B cell (primary cell): ENCODE data around the gene CENPP. TPM values are rescaled to one million over a fixed set of nuclear protein-coding genes. Genes with fewer than 3 reads are reported as not detected.
A peak's percentile ranks its signal among the peaks of the same experiment; 100 is the strongest.

Experiments
- ATAC-seq: fragments of 200-7000 bp; cut with Tn5 transposase; one replicate; pipeline ENCODE4 v1.10.0; 2021; ENCODE audit warnings: low read depth, mild to moderate bottlenecking, moderate number of reproducible peaks, moderate library complexity
- CTCF ChIA-PET: fragments of 350-600 bp; sonication (Branson Sonifier 250); formaldehyde crosslinking; loops from one replicate; lab custom pipeline; 2021; ENCODE audit warnings: antibody characterized with exemption, inconsistent platforms; lab: Charles Lee
- POLR2A ChIA-PET: fragments of 350-600 bp; sonication (Branson Sonifier 250); formaldehyde crosslinking; loops from one replicate; lab custom pipeline; 2021; ENCODE audit warnings: antibody characterized with exemption; lab: Charles Lee
- DNase-seq: peaks from one replicate; pipeline ENCODE4 v3.0.0; 2013
- H2AFZ ChIP-seq: 2 replicates; pipeline ENCODE4 v1.6.1; 2012; ENCODE audit warnings: mild to moderate bottlenecking, low read depth, low read length; ENCODE audit not compliant: insufficient read depth, poor library complexity, severe bottlenecking
- H3K27ac ChIP-seq, 2 donors: 1 replicate in 1 of 2; 2 replicates in 1 of 2; pipeline ENCODE4 v1.5.1; 2012 to 2013; ENCODE audit warnings: low read length in 2 of 2, mild to moderate bottlenecking in 2 of 2, moderate library complexity in 1 of 2
- H3K27me3 ChIP-seq, 4 experiments: fragments of 200-600 bp in 1 of 4; sonication (generic) in 1 of 4; replicated peaks in 1 of 4; 1 replicate in 2 of 4; 2 replicates in 2 of 4; pipeline versions ENCODE4 v1.6.1 to v1.7.0; 2013 to 2016; ENCODE audit warnings: low read length in 3 of 4, mild to moderate bottlenecking in 2 of 4, mixed read lengths in 1 of 4, moderate library complexity in 1 of 4; ENCODE audit not compliant: insufficient read depth in 4 of 4, control insufficient read depth in 3 of 4; ENCODE audit errors: control extremely low read depth in 1 of 4
- H3K36me3 ChIP-seq, 2 experiments: replicated peaks in 1 of 2; 1 replicate in 1 of 2; 2 replicates in 1 of 2; pipeline versions ENCODE4 v1.6.1 to v1.7.1; 2013; ENCODE audit warnings: low read length in 1 of 2; ENCODE audit not compliant: insufficient read depth in 2 of 2, control insufficient read depth in 1 of 2; ENCODE audit errors: control extremely low read depth in 1 of 2, extremely low read depth in 1 of 2
- H3K4me1 ChIP-seq, 2 donors: fragments of 200-600 bp in 1 of 2; sonication (generic) in 1 of 2; 1 replicate in 1 of 2; 2 replicates in 1 of 2; pipeline versions ENCODE4 v1.5.1 to v1.6.1; 2013 to 2017; ENCODE audit warnings: low read length in 2 of 2; ENCODE audit not compliant: control insufficient read depth in 2 of 2, insufficient read depth in 2 of 2
- H3K4me2 ChIP-seq: replicated peaks from 2 replicates; pipeline ENCODE3; 2012; ENCODE audit warnings: mild to moderate bottlenecking, low read depth, low read length; ENCODE audit not compliant: poor library complexity, severe bottlenecking
- H3K4me3 ChIP-seq, 5 experiments: fragments of 200-600 bp in 1 of 5; sonication (generic) in 1 of 5; 1 replicate in 3 of 5; 2 replicates in 2 of 5; pipeline versions ENCODE4 v1.5.1 to v1.7.0; 2011 to 2016; ENCODE audit warnings: low read length in 4 of 5, mild to moderate bottlenecking in 4 of 5, low read depth in 2 of 5, control low read depth in 1 of 5, moderate library complexity in 1 of 5; ENCODE audit not compliant: insufficient read depth in 1 of 5; ENCODE audit errors: control extremely low read depth in 1 of 5, extremely low read depth in 1 of 5
- H3K79me2 ChIP-seq: fragments of 200-600 bp; sonication (generic); one replicate; pipeline ENCODE4 v1.6.0; 2016; ENCODE audit warnings: low read length; ENCODE audit not compliant: control insufficient read depth, insufficient read depth
- H3K9ac ChIP-seq: fragments of 200-600 bp; sonication (generic); 2 replicates; pipeline ENCODE4 v1.6.1; 2017; ENCODE audit warnings: mild to moderate bottlenecking, low read length, moderate library complexity
- H3K9me3 ChIP-seq, 3 donors: one replicate each; pipeline versions ENCODE4 v1.6.1 to v1.7.1; 2013; ENCODE audit warnings: low read length in 2 of 3; ENCODE audit not compliant: control insufficient read depth in 2 of 3, insufficient read depth in 1 of 3; ENCODE audit errors: control extremely low read depth in 1 of 3
- H4K20me1 ChIP-seq: 2 replicates; pipeline ENCODE4 v1.6.0; 2012; ENCODE audit warnings: mild to moderate bottlenecking, low read length; ENCODE audit not compliant: insufficient read depth, control insufficient read depth, poor library complexity, severe bottlenecking
- H3K27ac Mint-ChIP-seq: one replicate; pipeline ENCODE4 v1.8.0; 2021; ENCODE audit warnings: mixed read lengths
- H3K27me3 Mint-ChIP-seq: one replicate; pipeline ENCODE4 v1.8.0; 2021; ENCODE audit warnings: mixed read lengths
- H3K4me1 Mint-ChIP-seq: one replicate; pipeline ENCODE4 v1.8.0; 2021; ENCODE audit warnings: mixed read lengths
- H3K4me3 Mint-ChIP-seq: one replicate; pipeline ENCODE4 v1.8.0; 2021; ENCODE audit warnings: mixed read lengths
- H3K9me3 Mint-ChIP-seq: one replicate; pipeline ENCODE4 v1.8.0; 2022; ENCODE audit warnings: mixed read lengths; ENCODE audit not compliant: insufficient read depth
- EZH2 ChIP-seq: IDR thresholded peaks from 2 replicates; pipeline ENCODE4 v1.6.1; 2012; ENCODE audit warnings: borderline replicate concordance, low read depth, mild to moderate bottlenecking, moderate library complexity, low read length; ENCODE audit not compliant: insufficient read depth, poor library complexity, severe bottlenecking
- WGBS: methylation state at CpG from one replicate; pipeline ENCODE4 v1.1.5; 2013; ENCODE audit warnings: missing lambda C conversion rate; ENCODE audit not compliant: insufficient coverage; 5-methylcytosine and 5-hydroxymethylcytosine counted together
- intact Hi-C: fragments of 100-400 bp; cut with micrococcal nuclease; formaldehyde crosslinking; loops from one replicate; pipeline ENCODE4 v1.10.0; 2022
- polyA plus RNA-seq: library from polyadenylated mRNA; depleted of rRNA; stranded (reverse); fragments of >200 nt; gene quantifications from 2 replicates; pipeline ENCODE4 v1.2.3, GENCODE V29; 2012
- total RNA-seq, 2 donors: library from RNA; stranded (reverse); fragments of 120-200 nt in 1 of 2; gene quantifications; 1 replicate in 1 of 2; 2 replicates in 1 of 2; pipeline versions ENCODE4 v1.2.3 to v1.2.4, GENCODE V29; 2013 to 2022
- TF ChIP-seq, protein P1 (sequence below): fragments of 200-600 bp; IDR thresholded peaks from one replicate; pipeline ENCODE4 v1.8.0; 2022; ENCODE audit warnings: antibody characterized with exemption, mild to moderate bottlenecking

The CENPP gene
- total and polyA plus RNA-seq, 2 donors (not counting 1 experiment from before 2014, with no cell fraction given), result 1.4 to 6.2 TPM

DNA sequence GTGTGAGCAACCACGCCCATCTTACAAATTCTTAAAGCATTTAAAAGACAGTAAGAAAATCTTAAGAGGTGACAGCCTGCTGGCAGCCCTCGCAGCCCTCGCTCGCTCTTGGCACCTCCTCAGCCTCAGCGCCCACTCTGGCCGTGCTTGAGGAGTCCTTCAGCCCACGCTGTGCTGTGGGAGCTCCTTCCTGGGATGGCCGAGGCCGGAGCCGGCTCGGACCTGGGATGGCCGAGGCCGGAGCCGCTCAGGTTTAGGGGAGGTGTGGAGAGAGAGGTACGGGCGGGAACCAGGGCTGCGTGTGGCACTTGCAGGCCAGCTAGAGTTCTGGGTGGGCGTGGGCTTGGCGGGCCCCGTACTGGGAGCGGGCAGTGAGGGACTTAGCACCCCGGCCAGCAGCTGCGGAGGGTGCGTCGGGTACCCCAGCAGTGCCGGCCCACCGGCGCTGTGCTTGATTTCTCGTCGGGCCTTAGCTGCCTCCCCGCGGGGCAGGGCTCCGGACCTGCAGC lies 219.3 kb downstream of the CENPP start:
- no peaks in the 10 kb centered on the region for H3K27me3 Mint-ChIP-seq
- H3K9me3 Mint-ChIP-seq, result peaks cover 2% of the 10 kb centered on the region
- Histone ChIP-seq H3K27ac (no peak overlapping the region), H3K9ac (no peak overlapping the region), H3K27me3 (no peaks in the 10 kb centered on the region), H3K79me2 (no peaks in the 10 kb centered on the region), H3K4me3 (no peak overlapping the region), H2AFZ (no peak overlapping the region), H3K36me3 (no peaks in the 10 kb centered on the region), H3K4me2 (no peak overlapping the region), H3K9me3 (peaks cover 0 to 18% (median 0%) of the 10 kb centered on the region in 3 donors), H3K4me1 (no peaks in the 10 kb centered on the region), H4K20me1 (no peaks in the 10 kb centered on the region)
- ChIA-PET POLR2A (no interaction called here), CTCF (no interaction called here)
- H3K4me1 Mint-ChIP-seq, result no peaks in the 10 kb centered on the region
- H3K27ac Mint-ChIP-seq, result peak overlapping the region; percentile 26
- DNase-seq (no peak), ATAC-seq (no peak)
- 98% methylated on average over 32 of the region's 33 CpGs for WGBS
- intact Hi-C loops, result no loop called here
- no peak for TF ChIP-seq EZH2
- TF ChIP-seq, protein P1, sequence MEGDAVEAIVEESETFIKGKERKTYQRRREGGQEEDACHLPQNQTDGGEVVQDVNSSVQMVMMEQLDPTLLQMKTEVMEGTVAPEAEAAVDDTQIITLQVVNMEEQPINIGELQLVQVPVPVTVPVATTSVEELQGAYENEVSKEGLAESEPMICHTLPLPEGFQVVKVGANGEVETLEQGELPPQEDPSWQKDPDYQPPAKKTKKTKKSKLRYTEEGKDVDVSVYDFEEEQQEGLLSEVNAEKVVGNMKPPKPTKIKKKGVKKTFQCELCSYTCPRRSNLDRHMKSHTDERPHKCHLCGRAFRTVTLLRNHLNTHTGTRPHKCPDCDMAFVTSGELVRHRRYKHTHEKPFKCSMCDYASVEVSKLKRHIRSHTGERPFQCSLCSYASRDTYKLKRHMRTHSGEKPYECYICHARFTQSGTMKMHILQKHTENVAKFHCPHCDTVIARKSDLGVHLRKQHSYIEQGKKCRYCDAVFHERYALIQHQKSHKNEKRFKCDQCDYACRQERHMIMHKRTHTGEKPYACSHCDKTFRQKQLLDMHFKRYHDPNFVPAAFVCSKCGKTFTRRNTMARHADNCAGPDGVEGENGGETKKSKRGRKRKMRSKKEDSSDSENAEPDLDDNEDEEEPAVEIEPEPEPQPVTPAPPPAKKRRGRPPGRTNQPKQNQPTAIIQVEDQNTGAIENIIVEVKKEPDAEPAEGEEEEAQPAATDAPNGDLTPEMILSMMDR, result no peak
- H3K4me3 Mint-ChIP-seq, result no peak overlapping the region

DNA sequence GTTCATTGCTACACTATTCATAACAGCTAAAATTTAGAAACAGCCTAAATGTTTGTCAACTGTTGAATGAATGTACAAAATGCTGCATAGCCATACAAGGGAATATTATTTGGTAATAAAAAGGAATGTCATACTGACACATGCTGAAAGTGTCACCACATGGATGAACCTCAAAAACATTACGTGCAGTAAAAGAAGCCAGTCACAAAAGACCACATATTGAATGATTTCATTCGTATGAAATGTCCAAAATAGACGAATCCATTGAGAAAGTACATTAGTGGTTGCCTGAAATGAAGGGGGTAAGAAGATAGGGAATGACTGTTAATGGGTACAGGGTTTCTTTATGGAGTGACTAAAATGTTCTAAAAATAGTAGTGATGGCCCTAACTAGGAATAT lies 221.6 kb downstream of the CENPP start:
- H3K4me3 ChIP-seq, result no peak overlapping the region
- H3K4me1 ChIP-seq, result no peaks in the 10 kb centered on the region
- no peak for ATAC-seq
- H3K36me3 ChIP-seq, result no peaks in the 10 kb centered on the region
- no peaks in the 10 kb centered on the region for H3K27me3 ChIP-seq
- WGBS, result 92% methylated on average over 2 of the region's 3 CpGs
- Mint-ChIP-seq H3K27ac (no peak overlapping the region), H3K4me3 (no peak overlapping the region), H3K4me1 (no peaks in the 10 kb centered on the region), H3K27me3 (no peaks in the 10 kb centered on the region), H3K9me3 (peaks cover 2% of the 10 kb centered on the region)
- no peak overlapping the region for H3K4me2 ChIP-seq
- TF ChIP-seq, protein P1, result no peak
- no peak for TF ChIP-seq EZH2
- peaks cover 0 to 18% (median 0%) of the 10 kb centered on the region in 3 donors for H3K9me3 ChIP-seq
- H3K9ac ChIP-seq, result no peak overlapping the region
- H3K27ac ChIP-seq, result no peak overlapping the region
- ChIA-PET CTCF (no interaction called here), POLR2A (no interaction called here)
- no peaks in the 10 kb centered on the region for H4K20me1 ChIP-seq
- intact Hi-C loops, result no loop called here
- H2AFZ ChIP-seq, result no peak overlapping the region
- no peaks in the 10 kb centered on the region for H3K79me2 ChIP-seq
- DNase-seq, result no peak
